Lung microvascular endothelial cell (primary cell): Measurements from ENCODE around the gene PDE6B. TPM values are rescaled to one million over a fixed set of nuclear protein-coding genes. Genes with fewer than 3 reads are reported as not detected.

Experiments
- DNase-seq, 2 donors: peaks; one replicate each; pipeline versions ENCODE4 v3.0.0 to v3.0.0-alpha.2; 2010; ENCODE audit warnings: low read depth in 2 of 2
- total RNA-seq: library from RNA; depleted of rRNA; stranded (reverse); fragments of >200 nt; gene quantifications from 2 replicates; pipeline ENCODE4 v1.2.1, GENCODE V29; 2014

The PDE6B gene
- total RNA-seq, 1 donor from 2014 or later: 7.5 TPM

- no peak for DNase-seq
Observed at GRCh38 chr4:600850-601515, 24.4 kb upstream of the PDE6B start.

GRCh38 chr4:601612-602558 is 23.5 kb upstream of the PDE6B start:
- no peak for DNase-seq

DNA sequence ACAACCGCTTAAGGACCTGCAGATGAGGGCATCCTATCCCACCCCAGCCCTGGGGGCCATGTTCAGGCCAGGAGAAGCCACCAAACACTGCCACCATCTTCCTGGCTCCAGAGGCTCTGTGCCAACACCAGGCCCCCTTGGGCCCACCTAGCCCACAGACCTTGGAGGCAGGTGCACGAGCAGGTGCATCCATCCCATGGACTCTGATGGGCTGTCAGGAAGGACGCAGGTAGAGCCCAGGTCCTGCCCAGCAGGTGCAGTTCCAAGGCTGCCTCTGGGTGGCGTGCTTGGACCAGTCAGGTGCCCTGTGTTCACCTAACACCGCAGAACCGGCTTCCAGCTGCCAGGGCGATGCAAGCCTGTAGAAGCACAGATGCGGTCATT is 22.8 kb upstream of the PDE6B start:
- peak; percentile 47 for DNase-seq

GRCh38 chr4:604131-604530 is 21.2 kb upstream of the PDE6B start:
- DNase-seq: no peak

- no peak for DNase-seq
Observed at GRCh38 chr4:605702-606425, 19.5 kb upstream of the PDE6B start.

GRCh38 chr4:608236-608635 is 17.1 kb upstream of the PDE6B start:
- no peak for DNase-seq

DNA sequence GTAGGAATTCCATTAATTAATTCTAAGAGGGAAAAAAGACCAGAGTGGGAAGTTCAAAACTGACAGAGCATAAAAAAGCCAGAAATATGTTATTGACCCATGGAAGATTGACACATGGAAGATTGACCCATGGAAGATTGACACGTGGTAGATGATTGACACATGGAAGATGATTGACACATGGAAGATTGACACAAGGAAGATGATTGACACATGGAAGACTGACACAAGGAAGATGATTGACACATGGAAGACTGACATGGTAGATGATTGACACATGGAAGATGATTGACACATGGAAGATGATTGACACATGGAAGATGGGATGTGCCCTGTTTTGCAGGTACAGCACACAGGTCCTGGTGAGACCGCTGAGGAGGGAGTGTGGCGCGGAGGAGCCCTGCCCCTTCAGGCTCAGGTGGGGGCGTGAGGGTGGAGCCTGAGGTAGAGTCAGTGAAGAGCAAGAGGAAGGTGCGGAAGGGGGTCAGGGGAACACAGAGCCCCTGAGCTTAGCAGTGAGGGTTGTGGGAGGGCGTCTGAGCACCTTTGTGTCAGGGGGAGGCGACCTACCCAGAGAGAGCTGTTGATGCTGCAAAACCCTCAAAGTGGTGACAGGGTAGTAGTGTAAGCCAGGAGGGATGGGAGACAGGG is 15.8 kb upstream of the PDE6B start:
- DNase-seq: peak in 1 of 2 donors; percentile 0

DNA sequence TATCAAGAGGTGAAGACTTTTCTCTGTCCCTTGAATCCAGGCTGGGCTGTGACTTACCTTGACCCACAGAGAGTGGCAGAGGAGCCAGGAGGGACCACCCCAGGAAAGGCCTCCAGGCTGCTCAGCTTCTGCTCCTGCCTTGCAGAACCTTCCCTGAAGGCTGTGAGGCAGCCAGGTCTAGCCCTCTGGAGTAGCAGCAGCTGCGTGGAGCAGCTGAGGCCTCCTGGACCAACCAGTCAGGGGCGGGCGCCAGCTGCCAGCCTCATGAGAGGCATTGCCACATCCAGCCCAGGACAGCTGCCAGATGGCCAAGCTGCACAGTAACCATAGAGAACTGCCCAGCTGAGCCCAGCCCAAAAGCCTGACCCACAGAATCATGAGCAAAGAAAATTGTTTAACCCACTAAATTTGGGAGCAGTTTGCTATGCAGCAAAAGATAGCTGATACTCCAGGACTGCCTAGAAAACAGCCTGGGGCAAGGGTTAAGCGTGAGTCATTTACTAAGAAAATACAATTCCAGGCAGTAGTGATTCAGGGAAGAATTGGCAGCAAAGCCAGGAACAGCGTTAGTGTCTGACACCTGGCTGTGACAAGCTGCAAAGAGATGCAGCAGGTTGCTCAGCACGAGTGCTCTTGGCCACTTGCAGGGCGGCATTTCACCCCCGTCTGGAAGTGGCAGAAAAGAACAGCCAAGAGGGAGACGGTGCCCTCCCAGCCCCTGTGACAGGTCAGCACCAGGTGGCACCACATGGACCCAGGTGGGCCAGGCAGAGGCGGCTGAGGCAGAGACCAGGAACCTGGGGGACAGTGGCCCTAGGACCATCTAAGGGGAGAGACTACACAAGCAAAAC is 14.7 kb upstream of the PDE6B start:
- DNase-seq: peak in 1 of 2 donors; percentile 13

GRCh38 chr4:612052-612748 is 13.2 kb upstream of the PDE6B start:
- DNase-seq: no peak

DNA sequence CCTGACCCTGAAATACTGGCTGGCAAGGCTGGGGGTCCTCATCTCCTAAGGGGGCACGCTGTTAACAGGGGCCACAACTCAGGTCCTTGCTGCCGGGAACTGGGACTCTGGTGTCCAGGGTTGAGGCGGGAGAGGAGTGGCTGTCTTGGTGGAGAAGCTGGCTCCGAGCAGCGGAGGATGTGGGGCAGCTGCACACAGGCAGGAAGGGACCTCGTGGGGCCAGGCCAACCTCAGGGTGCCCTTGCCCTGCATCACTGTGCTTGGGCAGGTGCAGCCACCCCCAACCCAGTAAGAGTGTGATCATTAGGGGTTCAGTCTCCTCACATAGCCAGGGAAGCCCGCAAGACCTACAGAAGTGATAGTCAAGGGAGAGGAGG is 12.6 kb upstream of the PDE6B start:
- DNase-seq: no peak

DNA sequence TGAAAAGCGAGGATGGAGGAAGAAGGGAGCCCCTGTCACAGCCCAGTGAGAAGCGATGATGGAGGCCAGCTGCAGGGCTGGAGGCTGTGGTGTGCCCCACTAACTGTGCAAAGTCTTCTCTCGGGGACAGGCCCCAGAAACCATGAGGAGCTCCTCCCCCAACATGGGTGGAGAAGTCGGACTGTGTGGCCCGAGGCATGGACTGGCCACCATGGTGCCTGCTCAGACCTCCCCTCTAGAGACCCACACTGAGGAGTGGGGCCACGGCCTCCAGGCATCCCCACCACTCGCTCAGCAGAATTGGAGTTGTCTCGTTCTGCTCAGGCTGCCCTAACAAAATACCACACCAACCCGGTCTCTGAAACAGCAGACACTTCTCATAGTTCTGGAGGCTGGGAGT is 12.2 kb upstream of the PDE6B start:
- no peak for DNase-seq

DNA sequence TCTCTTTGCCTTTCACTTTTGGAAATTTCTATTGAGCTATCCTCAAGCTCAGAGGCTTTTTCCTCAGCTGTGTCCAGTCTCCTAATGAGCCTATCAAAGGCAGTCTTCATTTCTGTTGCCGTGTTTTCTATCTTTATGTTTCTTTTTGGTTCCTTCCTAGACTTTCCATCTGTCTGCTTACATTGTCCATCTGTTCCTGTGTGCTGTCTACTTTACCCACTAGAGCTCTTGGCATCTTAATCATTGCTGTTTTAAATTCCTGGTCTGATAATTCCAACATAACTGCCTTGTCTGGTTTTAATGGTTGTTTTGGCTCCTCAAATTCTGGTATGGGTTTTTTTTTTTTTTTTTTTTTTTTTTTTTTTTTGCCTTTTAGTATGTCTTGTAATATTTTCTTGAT is 9.3 kb upstream of the PDE6B start:
- no peak for DNase-seq

GRCh38 chr4:616911-617643 is 8.3 kb upstream of the PDE6B start:
- no peak for DNase-seq

GRCh38 chr4:617644-618641 is 7.4 kb upstream of the PDE6B start:
- no peak for DNase-seq

DNA sequence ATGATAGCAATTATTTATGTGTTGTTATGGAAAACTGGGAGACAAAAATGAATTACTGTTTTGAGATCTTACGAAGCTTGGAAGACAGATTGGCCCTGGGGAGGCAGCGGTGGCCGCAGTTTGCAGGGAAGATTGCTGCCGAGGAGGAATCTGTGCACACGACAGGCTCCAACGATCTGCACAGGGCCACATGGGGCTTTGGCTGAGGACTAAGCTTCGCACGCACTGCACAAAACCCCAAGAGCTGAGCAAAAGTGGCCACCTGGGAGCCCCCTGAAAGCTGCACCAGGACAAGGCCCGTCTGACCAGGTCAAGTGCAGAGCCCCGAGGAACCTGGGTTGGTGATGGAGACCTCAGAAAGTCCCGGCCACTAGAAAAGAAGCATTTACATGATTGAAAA is 5.2 kb upstream of the PDE6B start:
- DNase-seq: no peak

- DNase-seq: no peak
Observed at GRCh38 chr4:620851-621261, 4.5 kb upstream of the PDE6B start.

DNA sequence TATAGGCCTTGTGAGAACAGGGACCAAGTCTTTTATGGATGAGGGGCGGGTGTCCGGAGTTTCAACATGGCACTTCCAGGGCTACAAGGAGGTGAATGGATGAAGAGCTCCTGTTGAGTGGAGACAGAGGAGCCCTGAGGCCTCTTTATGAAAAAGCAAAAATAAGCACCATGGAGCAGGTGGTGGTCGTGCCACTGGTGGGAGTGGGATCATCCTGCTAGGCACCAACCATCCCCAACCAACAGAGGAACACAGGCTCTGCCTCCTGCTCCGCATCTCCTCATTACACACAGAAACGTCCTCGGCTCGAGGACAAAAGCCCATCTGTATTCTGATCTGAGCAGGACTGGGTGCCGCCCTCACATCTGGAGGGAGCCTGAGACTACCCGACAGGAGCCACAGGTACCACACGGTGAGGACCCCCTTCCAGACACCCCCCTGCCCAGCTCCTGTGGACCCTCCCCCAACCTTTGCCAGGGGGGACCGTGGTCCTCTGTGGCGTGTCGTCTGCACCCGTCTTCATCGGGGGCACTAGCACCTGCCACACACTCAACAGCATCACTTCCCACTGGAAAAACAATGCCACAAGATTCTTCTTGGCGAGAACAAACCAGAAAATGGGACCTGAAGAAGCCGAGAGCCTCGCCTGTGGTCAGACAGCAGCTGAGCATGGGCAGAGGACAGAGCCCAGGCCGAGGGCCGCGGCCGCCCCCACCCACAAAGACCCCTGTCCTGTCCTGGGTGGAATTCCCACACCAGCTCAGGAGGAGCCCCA is 3.9 kb upstream of the PDE6B start:
- no peak for DNase-seq
